ENCODE results near the gene SECTM1. TPM values are rescaled to one million over a fixed set of nuclear protein-coding genes. Genes with fewer than 3 reads are reported as not detected.
"Not testable (repeated sequence)": the region's sequence is repeated elsewhere in the genome, so short reads cannot be mapped to it uniquely, and the experiment has no call there.

SECTM1 gene
- total RNA-seq, 1 donor from 2014 or later = not detected

- TF ChIP-seq CTCF (IDR thresholded peaks at IDR 0.05) = no peak
- POLR2A ChIA-PET = no interaction called here
- CTCF ChIA-PET = interaction anchor here (0.7 kb wide), 1 partner anchor 31 kb away, joined by 3 read pairs; no protein-coding TSS in a partner anchor
- H3K27me3 Mint-ChIP-seq = peaks cover 34% of the 10 kb centered on the region
- intact Hi-C loops (cut with micrococcal nuclease) = no loop called here
- no peak overlapping the region for H3K27ac Mint-ChIP-seq
- H3K36me3 Mint-ChIP-seq (ENCODE audit: low read depth) = no peaks in the 10 kb centered on the region
- DNase-seq = no peak
- ATAC-seq (ENCODE audit: low read depth) = no peak
- no peaks in the 10 kb centered on the region for H3K9me3 Mint-ChIP-seq
- peaks cover 24% of the 10 kb centered on the region for H3K4me1 Mint-ChIP-seq
- H3K4me3 Mint-ChIP-seq = no peak overlapping the region
Measured at GRCh38 chr17:82373731-82374625, 40.4 kb upstream of the SECTM1 start.

GRCh38 chr17:82373072-82373452 lies 39.5 kb upstream of the SECTM1 start:
- H3K27me3 Mint-ChIP-seq = peaks cover 32% of the 10 kb centered on the region

GRCh38 chr17:82372249-82373071 lies 38.9 kb upstream of the SECTM1 start:
- Mint-ChIP-seq H3K4me3 (no peak overlapping the region), H3K27ac (no peak overlapping the region), H3K36me3 (ENCODE audit: low read depth) (no peaks in the 10 kb centered on the region), H3K9me3 (no peaks in the 10 kb centered on the region), H3K27me3 (peaks cover 38% of the 10 kb centered on the region), H3K4me1 (peaks cover 24% of the 10 kb centered on the region)
- ChIA-PET CTCF (no interaction called here), POLR2A (interaction anchor here (0.6 kb wide), 1 partner anchor 144 kb away, joined by 9 read pairs; no protein-coding TSS in a partner anchor)
- intact Hi-C loops (cut with micrococcal nuclease) = no loop called here
- ATAC-seq (ENCODE audit: low read depth) = no peak
- TF ChIP-seq CTCF (IDR thresholded peaks at IDR 0.05) = no peak
- DNase-seq = no peak

More at GRCh38 chr17:82373072-82373452, 39.5 kb upstream of the SECTM1 start:
- intact Hi-C loops (cut with micrococcal nuclease); ATAC-seq (ENCODE audit: low read depth); H3K4me3 Mint-ChIP-seq; DNase-seq; H3K36me3 Mint-ChIP-seq (ENCODE audit: low read depth); H3K9me3 Mint-ChIP-seq; CTCF ChIA-PET; H3K27ac Mint-ChIP-seq: not testable (repeated sequence)
- peaks cover 24% of the 10 kb centered on the region for H3K4me1 Mint-ChIP-seq
- POLR2A ChIA-PET = interaction anchor here (0.6 kb wide), 1 partner anchor 144 kb away, joined by 9 read pairs; no protein-coding TSS in a partner anchor

- ATAC-seq (ENCODE audit: low read depth) = no peak
Measured at GRCh38 chr17:82371333-82372248, 38.0 kb upstream of the SECTM1 start, which contains the start of gene UTS2R. UTS2R (plus strand) TSS chr17:82371765; CDS start chr17:82374325, 2,560 bp downstream.

More at GRCh38 chr17:82371333-82372248, 38.0 kb upstream of the SECTM1 start, which contains the start of gene UTS2R:
- no peaks in the 10 kb centered on the region for H3K36me3 Mint-ChIP-seq (ENCODE audit: low read depth)
- POLR2A ChIA-PET = no interaction called here
- no peak for DNase-seq
- peaks cover 24% of the 10 kb centered on the region for H3K4me1 Mint-ChIP-seq
- CTCF ChIA-PET = no interaction called here
- peaks cover 39% of the 10 kb centered on the region for H3K27me3 Mint-ChIP-seq
- no peak for TF ChIP-seq CTCF (IDR thresholded peaks at IDR 0.05)
- H3K4me3 Mint-ChIP-seq = peak within 1 kb of the TSS; percentile 77
- intact Hi-C loops (cut with micrococcal nuclease) = no loop called here
- H3K9me3 Mint-ChIP-seq = no peaks in the 10 kb centered on the region
- no peak within 1 kb of the TSS for H3K27ac Mint-ChIP-seq

All from activated B cell treated with CpG ODN at 0.5 μM for 24 hours (primary cell).